ENCODE results near the gene GPR34.
"Not testable (repeated sequence)": the region's sequence is repeated elsewhere in the genome, so short reads cannot be mapped to it uniquely, and the experiment has no call there.

GPR34 gene

GRCh38 chrX:41672643-41673042, 16.1 kb upstream of the GPR34 start:
- ATAC-seq (replicated peaks; ENCODE audit: extremely low read depth, poor library complexity, severe bottlenecking) (no peak), DNase-seq (ENCODE audit: low spot score in 2 of 2) (no peak)
- Mint-ChIP-seq H3K36me3 (ENCODE audit: insufficient read depth) (peaks cover 13% of the 10 kb centered on the region), H3K27ac (ENCODE audit: low read depth) (no peak overlapping the region), H3K4me1 (peaks cover 29% of the 10 kb centered on the region), H3K9me3 (no peaks in the 10 kb centered on the region), H3K4me3 (no peak overlapping the region), H3K27me3 (no peaks in the 10 kb centered on the region)

GRCh38 chrX:41676361-41676760, 12.4 kb upstream of the GPR34 start:
- not testable (repeated sequence) for H3K27me3 Mint-ChIP-seq; H3K4me3 Mint-ChIP-seq; H3K9me3 Mint-ChIP-seq; H3K36me3 Mint-ChIP-seq (ENCODE audit: insufficient read depth); DNase-seq (ENCODE audit: low spot score in 2 of 2); ATAC-seq (replicated peaks; ENCODE audit: extremely low read depth, poor library complexity, severe bottlenecking)
- Mint-ChIP-seq H3K27ac (ENCODE audit: low read depth) (peak overlapping the region; percentile 9), H3K4me1 (peaks cover 30% of the 10 kb centered on the region)

- ATAC-seq (replicated peaks; ENCODE audit: extremely low read depth, poor library complexity, severe bottlenecking) (no peak), DNase-seq (ENCODE audit: low spot score in 2 of 2) (no peak)
- Mint-ChIP-seq H3K36me3 (ENCODE audit: insufficient read depth) (peaks cover 5% of the 10 kb centered on the region), H3K27ac (ENCODE audit: low read depth) (no peak overlapping the region), H3K9me3 (no peaks in the 10 kb centered on the region), H3K27me3 (no peaks in the 10 kb centered on the region), H3K4me1 (peaks cover 28% of the 10 kb centered on the region), H3K4me3 (no peak overlapping the region)
These were observed 11.4 kb upstream of the GPR34 start for GRCh38 chrX:41677183-41678060.

GRCh38 chrX:41684138-41684537, 4.6 kb upstream of the GPR34 start:
- Mint-ChIP-seq H3K4me3 (no peak overlapping the region), H3K4me1 (peaks cover 5% of the 10 kb centered on the region), H3K36me3 (ENCODE audit: insufficient read depth) (peaks cover 7% of the 10 kb centered on the region), H3K9me3 (no peaks in the 10 kb centered on the region), H3K27me3 (no peaks in the 10 kb centered on the region), H3K27ac (ENCODE audit: low read depth) (no peak overlapping the region)
- ATAC-seq (replicated peaks; ENCODE audit: extremely low read depth, poor library complexity, severe bottlenecking) (no peak), DNase-seq (ENCODE audit: low spot score in 2 of 2) (no peak)

- ATAC-seq (replicated peaks; ENCODE audit: extremely low read depth, poor library complexity, severe bottlenecking) (no peak), DNase-seq (ENCODE audit: low spot score in 2 of 2) (no peak)
- H3K27ac Mint-ChIP-seq (ENCODE audit: low read depth) = no peak overlapping the region
- no peaks in the 10 kb centered on the region for H3K27me3 Mint-ChIP-seq
- H3K4me3 Mint-ChIP-seq = no peak overlapping the region
- peaks cover 5% of the 10 kb centered on the region for H3K4me1 Mint-ChIP-seq
- peaks cover 7% of the 10 kb centered on the region for H3K36me3 Mint-ChIP-seq (ENCODE audit: insufficient read depth)
- H3K9me3 Mint-ChIP-seq = no peaks in the 10 kb centered on the region
These were observed 3.8 kb upstream of the GPR34 start for GRCh38 chrX:41684940-41685339.

- Mint-ChIP-seq H3K27me3 (no peaks in the 10 kb centered on the region), H3K9me3 (no peaks in the 10 kb centered on the region), H3K36me3 (ENCODE audit: insufficient read depth) (peaks cover 5% of the 10 kb centered on the region), H3K27ac (ENCODE audit: low read depth) (no peak overlapping the region), H3K4me3 (no peak overlapping the region), H3K4me1 (peaks cover 5% of the 10 kb centered on the region)
- DNase-seq (ENCODE audit: low spot score in 2 of 2) (no peak), ATAC-seq (replicated peaks; ENCODE audit: extremely low read depth, poor library complexity, severe bottlenecking) (no peak)
These were observed 2.0 kb upstream of the GPR34 start for GRCh38 chrX:41686788-41687187.

- peaks cover 14% of the 10 kb centered on the region for H3K4me1 Mint-ChIP-seq
- H3K4me3 Mint-ChIP-seq = no peak overlapping the region
- DNase-seq (ENCODE audit: low spot score in 2 of 2) (no peak), ATAC-seq (replicated peaks; ENCODE audit: extremely low read depth, poor library complexity, severe bottlenecking) (no peak)
- H3K27ac Mint-ChIP-seq (ENCODE audit: low read depth) = no peak overlapping the region
- peaks cover 5% of the 10 kb centered on the region for H3K36me3 Mint-ChIP-seq (ENCODE audit: insufficient read depth)
- no peaks in the 10 kb centered on the region for H3K27me3 Mint-ChIP-seq
- no peaks in the 10 kb centered on the region for H3K9me3 Mint-ChIP-seq
These were observed 617 bp upstream of the GPR34 start for GRCh38 chrX:41688156-41688555.

- Mint-ChIP-seq H3K4me1 (peaks cover 25% of the 10 kb centered on the region), H3K36me3 (ENCODE audit: insufficient read depth) (peaks cover 2% of the 10 kb centered on the region), H3K27me3 (no peaks in the 10 kb centered on the region), H3K4me3 (no peak overlapping the region), H3K27ac (ENCODE audit: low read depth) (no peak overlapping the region), H3K9me3 (no peaks in the 10 kb centered on the region)
- no peak for DNase-seq (ENCODE audit: low spot score in 2 of 2)
- no peak for ATAC-seq (replicated peaks; ENCODE audit: extremely low read depth, poor library complexity, severe bottlenecking)
These were observed 938 bp downstream of the GPR34 start for GRCh38 chrX:41689711-41690110.

- ATAC-seq (replicated peaks; ENCODE audit: extremely low read depth, poor library complexity, severe bottlenecking) (no peak), DNase-seq (ENCODE audit: low spot score in 2 of 2) (no peak)
- Mint-ChIP-seq H3K9me3 (no peaks in the 10 kb centered on the region), H3K4me1 (peaks cover 32% of the 10 kb centered on the region), H3K27ac (ENCODE audit: low read depth) (no peak overlapping the region), H3K36me3 (ENCODE audit: insufficient read depth) (peaks cover 4% of the 10 kb centered on the region), H3K4me3 (no peak overlapping the region), H3K27me3 (no peaks in the 10 kb centered on the region)
These were observed 3.5 kb downstream of the GPR34 start for GRCh38 chrX:41692162-41692749.

- H3K27ac Mint-ChIP-seq (ENCODE audit: low read depth) = peak overlapping the region; percentile 41
- peaks cover 30% of the 10 kb centered on the region for H3K4me1 Mint-ChIP-seq
- ATAC-seq (replicated peaks; ENCODE audit: extremely low read depth, poor library complexity, severe bottlenecking) (no peak), DNase-seq (ENCODE audit: low spot score in 2 of 2) (no peak)
- no peaks in the 10 kb centered on the region for H3K9me3 Mint-ChIP-seq
- no peak overlapping the region for H3K4me3 Mint-ChIP-seq
- no peaks in the 10 kb centered on the region for H3K27me3 Mint-ChIP-seq
- peaks cover 4% of the 10 kb centered on the region for H3K36me3 Mint-ChIP-seq (ENCODE audit: insufficient read depth)
These were observed 4.3 kb downstream of the GPR34 start for GRCh38 chrX:41693024-41693423.

GRCh38 chrX:41695426-41695825, 6.7 kb downstream of the GPR34 start:
- peak in 1 of 2 donors; percentile 33 for DNase-seq (ENCODE audit: low spot score in 2 of 2)

GRCh38 chrX:41703574-41704029, 14.8 kb downstream of the GPR34 start:
- Mint-ChIP-seq H3K4me1 (peaks cover 35% of the 10 kb centered on the region), H3K4me3 (no peak overlapping the region), H3K27ac (ENCODE audit: low read depth) (peak overlapping the region; percentile 10), H3K36me3 (ENCODE audit: insufficient read depth) (peaks cover 2% of the 10 kb centered on the region), H3K9me3 (no peaks in the 10 kb centered on the region), H3K27me3 (no peaks in the 10 kb centered on the region)
- peak; percentile 40 for ATAC-seq (replicated peaks; ENCODE audit: extremely low read depth, poor library complexity, severe bottlenecking)
- no peak for DNase-seq (ENCODE audit: low spot score in 2 of 2)

More at GRCh38 chrX:41695426-41695825, 6.7 kb downstream of the GPR34 start:
- H3K4me1 Mint-ChIP-seq = peaks cover 30% of the 10 kb centered on the region
- peak; percentile 94 for ATAC-seq (replicated peaks; ENCODE audit: extremely low read depth, poor library complexity, severe bottlenecking)
- peak overlapping the region; percentile 47 for H3K4me3 Mint-ChIP-seq
- H3K27me3 Mint-ChIP-seq = no peaks in the 10 kb centered on the region
- H3K36me3 Mint-ChIP-seq (ENCODE audit: insufficient read depth) = peaks cover 1% of the 10 kb centered on the region
- H3K9me3 Mint-ChIP-seq = no peaks in the 10 kb centered on the region
- H3K27ac Mint-ChIP-seq (ENCODE audit: low read depth) = peak overlapping the region; percentile 5

GRCh38 chrX:41705042-41705441, 16.3 kb downstream of the GPR34 start:
- Mint-ChIP-seq H3K36me3 (ENCODE audit: insufficient read depth) (peaks cover 2% of the 10 kb centered on the region), H3K9me3 (no peaks in the 10 kb centered on the region), H3K27ac (ENCODE audit: low read depth) (peak overlapping the region; percentile 74), H3K4me3 (peak overlapping the region; percentile 44), H3K4me1 (peaks cover 35% of the 10 kb centered on the region), H3K27me3 (no peaks in the 10 kb centered on the region)
- ATAC-seq (replicated peaks; ENCODE audit: extremely low read depth, poor library complexity, severe bottlenecking) = no peak
- no peak for DNase-seq (ENCODE audit: low spot score in 2 of 2)

Measured in central memory CD8-positive, alpha-beta T cell (primary cell).